SK-N-SH (cell line): Measurements from ENCODE around the gene SAGE1.

ENCODE experiments used
- CHD2 ChIP-seq: fragments of 150-350 bp; IDR thresholded peaks from 2 replicates; pipeline ENCODE4 v1.6.1; 2018; ENCODE audit warnings: low read length; ENCODE audit not compliant: partially characterized antibody
- ELF1 ChIP-seq: IDR thresholded peaks from 2 replicates; pipeline ENCODE4 v1.4.0; 2012
- FOXM1 ChIP-seq: IDR thresholded peaks from 2 replicates; pipeline ENCODE4 v1.4.0; 2012; ENCODE audit warnings: low read depth, mild to moderate bottlenecking
- NRF1 ChIP-seq: IDR thresholded peaks from 2 replicates; pipeline ENCODE4 v1.6.1; 2012; ENCODE audit warnings: low read depth, mild to moderate bottlenecking, low read length
- TCF12 ChIP-seq: IDR thresholded peaks from 2 replicates; pipeline ENCODE4 v1.4.0; 2012
- YY1 ChIP-seq: IDR thresholded peaks from 2 replicates; pipeline ENCODE4 v1.4.0; 2012; ENCODE audit warnings: low read depth, mild to moderate bottlenecking
- TF ChIP-seq, protein P1 (sequence below): fragments of 200-600 bp; sonication (generic); IDR thresholded peaks from 2 replicates; pipeline ENCODE4 v1.6.1; 2017; ENCODE audit warnings: antibody characterized with exemption, mild to moderate bottlenecking, moderate library complexity
- TF ChIP-seq, protein P2 (sequence below): fragments of 150-350 bp; IDR thresholded peaks from 2 replicates; pipeline ENCODE4 v1.6.1; 2017; ENCODE audit warnings: antibody characterized with exemption, low read length, low read depth, borderline replicate concordance

DNA sequence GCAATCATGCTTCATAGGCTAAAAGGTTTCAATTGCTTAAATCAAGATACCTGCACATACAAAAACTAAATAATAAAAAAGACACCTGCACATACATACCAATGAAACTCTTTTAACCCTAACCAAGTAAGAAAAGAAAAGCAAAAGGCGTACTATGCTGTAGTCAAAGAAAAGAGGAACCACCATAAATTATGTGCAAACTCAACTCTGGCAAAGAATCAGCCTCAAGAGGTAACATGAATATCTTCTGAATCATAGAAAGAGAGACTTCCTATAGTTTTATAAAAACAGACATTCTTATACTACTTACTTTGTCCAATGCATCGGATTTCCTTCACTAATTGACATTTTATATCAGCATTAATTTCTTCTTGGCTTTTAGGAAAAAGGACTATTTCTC, 51.0 kb downstream of the SAGE1 start:
- TF ChIP-seq, protein P1, sequence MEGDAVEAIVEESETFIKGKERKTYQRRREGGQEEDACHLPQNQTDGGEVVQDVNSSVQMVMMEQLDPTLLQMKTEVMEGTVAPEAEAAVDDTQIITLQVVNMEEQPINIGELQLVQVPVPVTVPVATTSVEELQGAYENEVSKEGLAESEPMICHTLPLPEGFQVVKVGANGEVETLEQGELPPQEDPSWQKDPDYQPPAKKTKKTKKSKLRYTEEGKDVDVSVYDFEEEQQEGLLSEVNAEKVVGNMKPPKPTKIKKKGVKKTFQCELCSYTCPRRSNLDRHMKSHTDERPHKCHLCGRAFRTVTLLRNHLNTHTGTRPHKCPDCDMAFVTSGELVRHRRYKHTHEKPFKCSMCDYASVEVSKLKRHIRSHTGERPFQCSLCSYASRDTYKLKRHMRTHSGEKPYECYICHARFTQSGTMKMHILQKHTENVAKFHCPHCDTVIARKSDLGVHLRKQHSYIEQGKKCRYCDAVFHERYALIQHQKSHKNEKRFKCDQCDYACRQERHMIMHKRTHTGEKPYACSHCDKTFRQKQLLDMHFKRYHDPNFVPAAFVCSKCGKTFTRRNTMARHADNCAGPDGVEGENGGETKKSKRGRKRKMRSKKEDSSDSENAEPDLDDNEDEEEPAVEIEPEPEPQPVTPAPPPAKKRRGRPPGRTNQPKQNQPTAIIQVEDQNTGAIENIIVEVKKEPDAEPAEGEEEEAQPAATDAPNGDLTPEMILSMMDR = no peak
- TF ChIP-seq, protein P2, sequence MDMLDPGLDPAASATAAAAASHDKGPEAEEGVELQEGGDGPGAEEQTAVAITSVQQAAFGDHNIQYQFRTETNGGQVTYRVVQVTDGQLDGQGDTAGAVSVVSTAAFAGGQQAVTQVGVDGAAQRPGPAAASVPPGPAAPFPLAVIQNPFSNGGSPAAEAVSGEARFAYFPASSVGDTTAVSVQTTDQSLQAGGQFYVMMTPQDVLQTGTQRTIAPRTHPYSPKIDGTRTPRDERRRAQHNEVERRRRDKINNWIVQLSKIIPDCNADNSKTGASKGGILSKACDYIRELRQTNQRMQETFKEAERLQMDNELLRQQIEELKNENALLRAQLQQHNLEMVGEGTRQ = no peak
- no peak for TF ChIP-seq FOXM1
- TF ChIP-seq TCF12 = no peak
- TF ChIP-seq CHD2 = no peak
- TF ChIP-seq YY1 = no peak
- TF ChIP-seq NRF1 = no peak
- no peak for TF ChIP-seq ELF1
